Endothelial cell of umbilical vein (primary cell): ENCODE results near the gene FRMD6. TPM values are rescaled to one million over a fixed set of nuclear protein-coding genes. Genes with fewer than 3 reads are reported as not detected.

Experiments
- BruUV-seq: library from RNA; stranded (reverse); fragments of 400-500 nt; replicated peaks from 2 replicates; lab custom pipeline; 2021; lab: Mats Ljungman, UMichigan
- CTCF ChIA-PET: fragments of 300-600, 350-600 bp; sonication (Branson Sonifier 250); formaldehyde crosslinking; loops from one replicate; lab custom pipeline; 2021; ENCODE audit warnings: antibody characterized with exemption, inconsistent platforms; lab: Charles Lee
- POLR2A ChIA-PET: fragments of 300-600, 350-600 bp; sonication (Branson Sonifier 250); formaldehyde crosslinking; loops from one replicate; lab custom pipeline; 2021; ENCODE audit warnings: antibody characterized with exemption, inconsistent platforms; lab: Charles Lee
- DNase-seq: peaks from one replicate; pipeline ENCODE4 v3.0.0-alpha.2; 2011; ENCODE audit warnings: low read depth, low spot score
- FAIRE-seq: peaks from 2 replicates; lab custom pipeline; 2011; peaks lifted over from hg19 to GRCh38; lab: Jason Lieb, UNC
- H2AFZ ChIP-seq: 2 replicates; pipeline ENCODE4 v1.6.0; 2012; ENCODE audit warnings: low read depth, low read length, control low read depth, inconsistent platforms
- H3K27ac ChIP-seq: 2 replicates; pipeline ENCODE4 v1.5.1; 2011; ENCODE audit warnings: low read depth, mild to moderate bottlenecking, control low read depth, low read length, moderate library complexity; ENCODE audit not compliant: insufficient read depth
- H3K27me3 ChIP-seq, 2 experiments: 2 replicates each; pipeline versions ENCODE4 v1.6.0 to v1.6.1; 2011; ENCODE audit warnings: low read length in 2 of 2, mixed read lengths in 1 of 2; ENCODE audit not compliant: control insufficient read depth in 2 of 2, insufficient read depth in 2 of 2
- H3K36me3 ChIP-seq, 2 experiments: 2 replicates in 1 of 2; 3 replicates in 1 of 2; pipeline ENCODE4 v1.5.1; 2011; ENCODE audit warnings: low read length in 2 of 2, mild to moderate bottlenecking in 1 of 2, moderate library complexity in 1 of 2; ENCODE audit not compliant: control insufficient read depth in 2 of 2, insufficient read depth in 2 of 2; ENCODE audit errors: extremely low read depth in 1 of 2
- H3K4me1 ChIP-seq: 3 replicates; pipeline ENCODE4 v1.5.1; 2011; ENCODE audit warnings: mild to moderate bottlenecking, low read length; ENCODE audit not compliant: control insufficient read depth, insufficient read depth; ENCODE audit errors: extremely low read depth
- H3K4me2 ChIP-seq: 2 replicates; pipeline ENCODE4 v1.6.1; 2011; ENCODE audit warnings: low read length, control low read depth, mixed read lengths; ENCODE audit not compliant: insufficient read depth
- H3K4me3 ChIP-seq, 3 experiments: fragments of 200-600 bp in 1 of 3; sonication (generic), shearing (Covaris generic) in 1 of 3; replicated peaks in 1 of 3; 2 replicates each; pipeline ENCODE4 v1.5.1; 2011 to 2016; ENCODE audit warnings: control low read depth in 3 of 3, low read length in 3 of 3, mild to moderate bottlenecking in 2 of 3, inconsistent platforms in 1 of 3, low read depth in 1 of 3, moderate library complexity in 1 of 3; ENCODE audit not compliant: insufficient read depth in 1 of 3
- H3K79me2 ChIP-seq: 2 replicates; pipeline ENCODE4 v1.6.0; 2012; ENCODE audit warnings: low read length, inconsistent platforms; ENCODE audit not compliant: control insufficient read depth, insufficient read depth
- H3K9ac ChIP-seq: replicated peaks from 2 replicates; pipeline ENCODE3; 2011; ENCODE audit warnings: low read length, control low read depth; ENCODE audit not compliant: insufficient read depth; ENCODE audit errors: extremely low read depth
- H3K9me1 ChIP-seq: replicated peaks from 3 replicates; pipeline ENCODE4 v1.6.0; 2011; ENCODE audit warnings: mild to moderate bottlenecking, low read length; ENCODE audit not compliant: control insufficient read depth, insufficient read depth; ENCODE audit errors: extremely low read depth
- H3K9me3 ChIP-seq: replicated peaks from 2 replicates; pipeline ENCODE4 v1.5.1; 2012; ENCODE audit warnings: low read length, inconsistent platforms; ENCODE audit not compliant: control insufficient read depth, insufficient read depth
- H4K20me1 ChIP-seq: replicated peaks from 2 replicates; pipeline ENCODE3; 2011; ENCODE audit warnings: mild to moderate bottlenecking, low read length; ENCODE audit not compliant: control insufficient read depth, insufficient read depth; ENCODE audit errors: extremely low read depth
- FOS ChIP-seq: IDR thresholded peaks from 2 replicates; pipeline ENCODE4 v1.6.1; 2011; ENCODE audit warnings: mild to moderate bottlenecking, low read length, moderate library complexity, borderline replicate concordance; ENCODE audit not compliant: insufficient read depth
- GATA2 ChIP-seq: IDR thresholded peaks from 2 replicates; pipeline ENCODE4 v1.7.0; 2011; ENCODE audit warnings: low read depth, mild to moderate bottlenecking, moderate library complexity, mixed read lengths, low read length; ENCODE audit not compliant: insufficient read length, insufficient read depth
- JUN ChIP-seq: IDR thresholded peaks from 2 replicates; pipeline ENCODE4 v1.6.1; 2011; ENCODE audit warnings: borderline replicate concordance, low read depth; ENCODE audit not compliant: insufficient read length, insufficient read depth
- MYC ChIP-seq: IDR thresholded peaks from one replicate; pipeline ENCODE4 v1.6.1; 2011; ENCODE audit warnings: mild to moderate bottlenecking, low read depth, low read length
- POLR2AphosphoS5 ChIP-seq: IDR thresholded peaks from 2 replicates; pipeline ENCODE4 v1.6.1; 2012; ENCODE audit warnings: low read depth, mild to moderate bottlenecking, control low read depth, low read length, moderate library complexity; ENCODE audit not compliant: insufficient read depth
- dilution Hi-C: fragments of 300-500 bp; cut with MboI; formaldehyde crosslinking; loops from one replicate; pipeline ENCODE4 v1.15.0; 2019; ENCODE audit warnings: low sequenced_read_pairs; ENCODE audit not compliant: extremely low pct_ligation_motif_present
- intact Hi-C: fragments of 100-400 bp; cut with micrococcal nuclease; formaldehyde crosslinking; loops from one replicate; pipeline ENCODE4 v1.10.0; 2022
- polyA plus RNA-seq, 4 experiments: library from polyadenylated mRNA; depleted of rRNA in 3 of 4; stranded (reverse) in 3 of 4; unstranded in 1 of 4; fragments of >200 nt; gene quantifications; 2 replicates each; pipeline versions ENCODE4 v1.2.1 to v1.2.3, GENCODE V29; 2011 to 2012; ENCODE audit warnings: missing spikeins in 1 of 4
- total RNA-seq: library from RNA; stranded (reverse); gene quantifications from 2 replicates; pipeline ENCODE4 v1.2.3, GENCODE V29; 2021

FRMD6 gene
- total and polyA plus RNA-seq, 2 donors (not counting 3 experiments of a cell fraction or from before 2014, with no cell fraction given): 69.0 to 97.1 TPM

DNA sequence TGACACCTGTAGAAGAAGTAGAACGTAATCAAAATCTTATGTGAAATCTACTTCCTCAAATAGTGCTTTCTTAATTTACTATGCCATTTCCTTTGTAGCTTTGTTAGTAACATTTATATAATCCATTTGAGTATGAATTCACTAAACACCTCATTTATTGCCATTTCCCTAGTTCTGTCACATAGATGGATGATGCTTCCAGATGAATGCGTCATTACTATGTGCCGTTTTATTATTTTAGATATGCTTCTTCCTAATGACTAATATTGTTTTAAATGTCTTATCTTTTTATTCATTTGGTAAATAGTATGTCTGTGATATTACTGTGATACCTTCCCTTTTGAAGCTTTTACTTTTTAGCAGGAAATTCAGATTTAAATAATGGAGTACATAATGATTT, 14.4 kb downstream of the FRMD6 start:
- H3K27ac ChIP-seq: no peak overlapping the region
- dilution Hi-C loops: no loop called here
- DNase-seq: peak; percentile 61
- H3K9me3 ChIP-seq: no peaks in the 10 kb centered on the region
- intact Hi-C loops: no loop called here
- H3K79me2 ChIP-seq: peaks cover 92% of the 10 kb centered on the region
- no peak overlapping the region for H3K9ac ChIP-seq
- H4K20me1 ChIP-seq: peaks cover 4% of the 10 kb centered on the region
- peaks cover 0 to 2% of the 10 kb centered on the region in 2 experiments for H3K36me3 ChIP-seq
- no peaks in the 10 kb centered on the region for H3K27me3 ChIP-seq
- TSS peak; percentile 1 for BruUV-seq
- peaks cover 7% of the 10 kb centered on the region for H3K4me1 ChIP-seq
- POLR2A ChIA-PET: interaction anchor here (0.5 to 0.6 kb wide), 2 partner anchors 13 to 215 kb away, joined by 3 to 7 read pairs; no protein-coding TSS in a partner anchor
- TF ChIP-seq JUN (no peak), POLR2AphosphoS5 (no peak), GATA2 (peak; percentile 6), MYC (no peak), FOS (peak; percentile 49)
- no peaks in the 10 kb centered on the region for H3K9me1 ChIP-seq
- FAIRE-seq: no peak
- CTCF ChIA-PET: interaction anchor here (0.9 to 1.0 kb wide), 2 partner anchors 16 to 383 kb away, joined by 3 to 5 read pairs; no protein-coding TSS in a partner anchor
- no peak overlapping the region for H3K4me3 ChIP-seq
- H3K4me2 ChIP-seq: peak overlapping the region; percentile 21
- H2AFZ ChIP-seq: no peak overlapping the region

DNA sequence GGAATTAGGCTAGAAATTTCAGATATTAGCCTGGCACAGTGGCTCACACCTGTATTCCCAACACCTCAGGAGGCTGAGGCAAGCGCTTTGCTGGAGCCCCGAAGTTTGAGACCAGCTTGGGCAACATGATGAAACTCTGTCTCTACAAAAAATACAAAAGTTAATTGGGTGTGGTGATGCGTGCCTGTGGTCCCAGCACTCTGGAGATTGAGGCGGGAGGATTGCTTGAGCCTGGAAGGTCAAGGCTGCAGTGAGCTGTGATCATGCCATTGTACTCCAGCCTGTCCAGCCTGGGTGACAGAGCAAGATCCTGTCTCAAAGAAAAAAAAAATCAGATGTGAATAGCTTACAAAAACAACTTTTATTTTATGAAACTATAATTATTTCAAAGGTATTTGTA, 15.1 kb downstream of the FRMD6 start:
- H3K4me3 ChIP-seq: no peak overlapping the region
- H3K4me2 ChIP-seq: no peak overlapping the region
- dilution Hi-C loops (no loop called here), intact Hi-C loops (no loop called here)
- peaks cover 92% of the 10 kb centered on the region for H3K79me2 ChIP-seq
- CTCF ChIA-PET: interaction anchor here (0.9 to 1.5 kb wide), 2 partner anchors 9 to 15 kb away, joined by 4 read pairs; partner anchors contain the start of gene FRMD6
- no TSS peak for BruUV-seq
- no peaks in the 10 kb centered on the region for H3K9me3 ChIP-seq
- H3K9ac ChIP-seq: no peak overlapping the region
- peaks cover 7% of the 10 kb centered on the region for H3K4me1 ChIP-seq
- H3K27ac ChIP-seq: no peak overlapping the region
- H4K20me1 ChIP-seq: peaks cover 4% of the 10 kb centered on the region
- H3K9me1 ChIP-seq: no peaks in the 10 kb centered on the region
- FAIRE-seq (no peak), DNase-seq (no peak)
- no peak for TF ChIP-seq MYC
- no peak for TF ChIP-seq JUN
- no peak overlapping the region for H2AFZ ChIP-seq
- H3K27me3 ChIP-seq: no peaks in the 10 kb centered on the region
- POLR2A ChIA-PET: no interaction called here
- peaks cover 0 to 2% of the 10 kb centered on the region in 2 experiments for H3K36me3 ChIP-seq
